Heart right ventricle (tissue), 16 donors: Measurements from ENCODE around the gene KANK2. TPM values are rescaled to one million over a fixed set of nuclear protein-coding genes. Genes with fewer than 3 reads are reported as not detected.

ENCODE experiments used
- ATAC-seq, 8 donors: fragments of 200-7000 bp; cut with Tn5 transposase; one replicate each; pipeline ENCODE4 v1.9.1; 2020; ENCODE audit warnings: mild to moderate bottlenecking in 8 of 8, moderate library complexity in 8 of 8, moderate number of reproducible peaks in 1 of 8
- DNase-seq, 2 donors: peaks; one replicate each; pipeline ENCODE4 v3.0.0-alpha.2; 2020
- H3K27ac ChIP-seq, 10 donors: fragments of 200-600 bp; sonication (generic) in 2 of 10; one replicate each; pipeline versions ENCODE4 v1.5.0 to v1.8.0; 2020 to 2022; ENCODE audit warnings: mild to moderate bottlenecking in 3 of 10
- H3K27me3 ChIP-seq, 7 donors: fragments of 200-600 bp; one replicate each; pipeline ENCODE4 v1.8.0; 2021 to 2022; ENCODE audit warnings: mild to moderate bottlenecking in 2 of 7
- H3K36me3 ChIP-seq, 9 donors: fragments of 200-600 bp; sonication (generic) in 1 of 9; one replicate each; pipeline versions ENCODE4 v1.5.0 to v1.8.0; 2020 to 2022; ENCODE audit warnings: mild to moderate bottlenecking in 2 of 9
- H3K4me1 ChIP-seq, 9 donors: fragments of 200-600 bp; sonication (generic) in 1 of 9; one replicate each; pipeline versions ENCODE4 v1.5.0 to v1.8.0; 2020 to 2022; ENCODE audit warnings: mild to moderate bottlenecking in 4 of 9
- H3K4me3 ChIP-seq, 10 donors: fragments of 200-600 bp; sonication (generic) in 2 of 10; one replicate each; pipeline versions ENCODE4 v1.5.0 to v1.8.0; 2020 to 2022; ENCODE audit warnings: mild to moderate bottlenecking in 7 of 10, moderate library complexity in 2 of 10
- H3K9me3 ChIP-seq, 11 donors: fragments of 200-600 bp in 10 of 11; sonication (generic) in 2 of 11; one replicate each; pipeline versions ENCODE4 v1.5.0 to v1.8.0; 2013 to 2022; ENCODE audit warnings: mild to moderate bottlenecking in 2 of 11, control low read depth in 1 of 11, moderate library complexity in 1 of 11
- CTCF ChIP-seq, 9 donors: fragments of 200-600 bp; sonication (generic) in 2 of 9; IDR thresholded peaks; one replicate each; pipeline versions ENCODE4 v1.5.0 to v1.8.0; 2021 to 2022; ENCODE audit warnings: antibody characterized with exemption in 9 of 9, mild to moderate bottlenecking in 5 of 9, moderate library complexity in 1 of 9
- WGBS, 2 donors: extraction: QIAGEN DNeasy Blood & Tissue Kit; methylation state at CpG; one replicate each; pipeline ENCODE4 v1.1.7; 2013; ENCODE audit warnings: inconsistent platforms in 1 of 2; 5-methylcytosine and 5-hydroxymethylcytosine counted together
- intact Hi-C, 10 donors: fragments of 100-400 bp; cut with DNase I; formaldehyde crosslinking; loops; one replicate each; pipeline versions ENCODE4 v1.11.1 to v1.14.2; 2022
- polyA plus RNA-seq, 2 donors: library from polyadenylated mRNA; stranded (reverse); fragments of 200-250 nt; gene quantifications; one replicate each; pipeline ENCODE4 v1.2.3, GENCODE V29; 2013
- total RNA-seq, 10 donors: library from RNA; stranded (reverse); fragmentation: NEBNext Ultra II Directional in 3 of 10; extraction: Animal tissue kit (Norgen Biotek cat#: 25700) in 3 of 10; gene quantifications; one replicate each; pipeline versions ENCODE4 v1.2.1 to v1.2.4, GENCODE V29; 2021 to 2023
- donor health status: Arrhythmogenic right ventricular cardiomyopathy.
- donor health status: ischemic (EF 13 %, LVEDD 7.1; RV severe dilation, severe dysfunction).
- donor health status: healthy with polysubstance abuse.
- donor health status: DM: no; HTN: yes; CAD: no.
- donor health status: DM: no; HTN: no; CAD: no.
- donor health status: ischemic (EF 25% LVEDD 6.9; RV normal size, moderate dysfunction).
- donor health status: ischemic (EF 25% LVEDD 5.7; RV mildly dilated, moderate dysfunction).
- donor health status: healthy.
- donor health status: DM: yes; HTN: yes; CAD: no.
- donor health status: Ischemic cardiomyopathy.
- donor health status: ischemic (EF 35%, LVEDD 5.7; RV mildly dilated, moderate dysfunction).
- donor health status: nonischemic (EF 11% LVEDD 7.7; RV severe dilation, severe dysfunction).
- donor health status: DM: yes; HTN: yes; CAD: no.
- donor health status: PGD.
- donor health status: ischemic (EF 29% LVEDD 5.4; RV normal size, mild dysfunction).
- donor health status: nonischemic (EF 23%, LVEDD 6.1; RV moderate dilation, normal function).

KANK2 gene
- total and polyA plus RNA-seq, 12 donors, result 165 to 355 (median 298) TPM

DNA sequence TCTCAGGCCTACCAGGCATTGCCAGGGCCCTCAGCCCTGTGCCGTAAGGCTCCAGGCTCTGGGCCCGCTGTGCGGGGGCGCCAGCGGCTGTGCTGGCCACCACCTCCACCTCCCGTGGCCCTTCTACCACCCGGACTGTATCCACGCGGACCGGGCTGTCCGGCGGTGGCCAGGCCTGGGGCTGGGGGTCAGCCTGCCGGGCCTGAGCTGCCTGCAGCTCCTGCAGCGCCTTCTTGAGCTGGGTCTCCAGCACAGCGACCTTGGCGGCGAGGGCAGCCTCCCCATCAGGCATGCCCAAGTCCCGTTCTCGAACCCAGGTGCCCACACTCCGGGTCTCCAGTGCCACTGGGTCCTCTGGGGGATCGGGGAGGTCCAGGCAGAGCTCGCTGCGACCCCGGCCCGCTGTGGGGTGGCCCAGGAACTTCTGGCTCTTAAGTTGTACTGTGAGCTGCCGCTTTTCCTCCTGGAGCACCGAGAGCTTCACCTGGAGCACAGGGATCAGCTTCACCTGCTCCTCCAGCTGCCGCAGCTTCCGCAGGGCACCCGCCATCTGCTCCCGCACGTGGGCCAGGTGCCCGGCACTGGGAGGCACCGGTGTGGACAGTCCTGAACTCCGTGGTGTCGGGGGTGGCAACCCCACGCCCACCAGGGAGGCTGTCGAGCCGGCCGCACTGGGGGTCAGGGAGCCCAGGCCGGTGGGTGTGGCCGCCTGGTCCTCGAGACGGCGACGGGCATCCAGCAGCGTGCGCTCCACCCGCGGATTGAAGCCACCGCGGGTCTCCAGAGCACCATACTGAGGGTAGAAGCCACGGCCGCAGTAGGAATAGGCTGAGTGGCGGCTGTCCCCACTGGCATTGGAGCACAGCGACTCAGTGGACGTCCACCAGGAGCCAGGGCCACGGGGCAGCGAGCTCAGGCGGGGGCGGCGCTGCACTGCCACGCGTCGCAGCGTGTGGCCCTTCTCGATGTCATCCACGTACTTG, 4.1 kb downstream of the KANK2 start:
- intact Hi-C loops, result loop anchor here in 1 of 10 donors (5.0 kb wide), 1 partner anchor 36 kb away; the partner anchor contains the start of gene SPC24
- Histone ChIP-seq H3K9me3 (no peaks in the 10 kb centered on the region), H3K27ac (peak overlapping the region in 9 of 10 donors; percentile 48 to 98 (median 91)), H3K27me3 (peaks cover 0 to 7% (median 0%) of the 10 kb centered on the region in 7 donors), H3K36me3 (peaks cover 7 to 71% (median 35%) of the 10 kb centered on the region in 9 donors), H3K4me3 (peak overlapping the region in 2 of 10 donors; percentile 1 to 57), H3K4me1 (peaks cover 31 to 92% (median 88%) of the 10 kb centered on the region in 9 donors)
- TF ChIP-seq CTCF (IDR thresholded peaks at IDR 0.05), result no peak
- DNase-seq (no peak), ATAC-seq (no peak)
- WGBS, 2 donors, result 90 to 91% methylated on average over 68 of the region's 68 CpGs

DNA sequence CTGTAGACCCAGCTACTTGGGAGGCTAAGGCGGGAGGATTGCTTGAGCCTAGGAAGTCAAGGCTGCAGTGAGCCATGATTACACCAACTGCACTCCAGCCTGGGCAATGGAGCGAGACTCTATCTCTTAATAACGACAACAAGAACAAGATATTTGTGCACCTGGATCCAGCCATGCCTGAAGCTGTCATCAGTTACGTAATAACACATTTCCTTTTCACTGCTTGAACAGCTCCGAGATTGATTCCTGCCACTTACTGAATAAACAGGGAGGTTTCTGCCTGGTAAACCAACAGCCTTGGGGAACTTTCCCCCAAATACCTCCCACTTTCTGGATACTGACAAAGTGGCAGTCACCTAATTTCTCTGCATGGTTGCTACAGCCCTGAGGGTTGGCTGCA, 5.4 kb downstream of the KANK2 start:
- H3K4me1 ChIP-seq, result peaks cover 31 to 98% (median 91%) of the 10 kb centered on the region in 9 donors
- 64 to 72% methylated on average over 5 of the region's 5 CpGs for WGBS, 2 donors
- no peak for DNase-seq
- no peak for TF ChIP-seq CTCF (IDR thresholded peaks at IDR 0.05)
- H3K36me3 ChIP-seq, result peaks cover 7 to 84% (median 40%) of the 10 kb centered on the region in 9 donors
- H3K27me3 ChIP-seq, result peaks cover 0 to 7% (median 0%) of the 10 kb centered on the region in 7 donors
- peak overlapping the region in 9 of 10 donors; percentile 28 to 97 (median 75) for H3K27ac ChIP-seq
- no peak for ATAC-seq
- intact Hi-C loops, result loop anchor here in 3 of 10 donors (2.0 to 5.0 kb wide), 3 partner anchors 27 to 49 kb away; partner anchors contain the start of gene SPC24 (in 1 of the 3)
- peak overlapping the region in 4 of 10 donors; percentile 3 to 7 (median 6) for H3K4me3 ChIP-seq
- H3K9me3 ChIP-seq, result no peaks in the 10 kb centered on the region

DNA sequence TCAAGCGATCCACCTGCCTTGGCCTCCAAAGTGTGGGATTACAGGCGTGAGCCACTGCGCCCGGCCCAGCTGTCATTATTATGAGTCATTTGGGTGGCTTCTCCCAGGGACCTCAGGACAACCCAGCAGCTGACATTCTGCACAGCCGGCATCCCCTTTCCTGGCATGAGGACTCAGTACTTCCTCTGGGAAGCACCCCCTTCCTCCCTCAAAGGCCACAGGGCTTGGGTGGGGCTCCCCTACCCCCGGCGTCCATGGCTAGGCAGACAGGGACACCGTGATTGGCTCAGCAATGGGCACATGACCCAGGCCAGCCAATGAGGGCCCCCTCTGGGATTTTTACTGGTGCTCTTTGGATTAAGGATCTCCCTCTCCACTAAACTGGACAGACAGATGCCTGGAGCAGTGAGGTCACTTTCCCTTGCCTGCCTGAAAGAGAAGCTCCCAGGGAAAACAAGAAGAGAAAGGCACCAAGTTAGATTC, 6.0 kb downstream of the KANK2 start:
- ATAC-seq (peak; percentile 66 to 91 (median 76)), DNase-seq (peak; percentile 72 to 85)
- H3K4me1 ChIP-seq, result peaks cover 31 to 93% (median 85%) of the 10 kb centered on the region in 9 donors
- no peaks in the 10 kb centered on the region for H3K9me3 ChIP-seq
- peak overlapping the region in 2 of 10 donors; percentile 3 to 7 for H3K4me3 ChIP-seq
- peaks cover 0 to under 1% (median 0%) of the 10 kb centered on the region in 7 donors for H3K27me3 ChIP-seq
- TF ChIP-seq CTCF (IDR thresholded peaks at IDR 0.05), result no peak
- H3K27ac ChIP-seq, result peak overlapping the region; percentile 9 to 97 (median 74)
- 32 to 35% methylated on average over 8 of the region's 8 CpGs for WGBS, 2 donors
- peaks cover 7 to 90% (median 46%) of the 10 kb centered on the region in 9 donors for H3K36me3 ChIP-seq
- intact Hi-C loops, result loop anchor here in 3 of 10 donors (2.0 to 5.0 kb wide), 3 partner anchors 27 to 49 kb away; partner anchors contain the start of gene SPC24 (in 1 of the 3)

GRCh38 chr19:11190501-11190900, 6.8 kb downstream of the KANK2 start:
- 75 to 78% methylated on average over 8 of the region's 8 CpGs for WGBS, 2 donors
- ATAC-seq (no peak), DNase-seq (no peak)
- peaks cover 31 to 89% (median 77%) of the 10 kb centered on the region in 9 donors for H3K4me1 ChIP-seq
- H3K4me3 ChIP-seq, result peak overlapping the region in 1 of 10 donors; percentile 1
- peaks cover 7 to 99% (median 53%) of the 10 kb centered on the region in 9 donors for H3K36me3 ChIP-seq
- TF ChIP-seq CTCF (IDR thresholded peaks at IDR 0.05), result no peak
- no peaks in the 10 kb centered on the region for H3K27me3 ChIP-seq
- intact Hi-C loops, result loop anchor here in 3 of 10 donors (2.0 to 5.0 kb wide), 3 partner anchors 26 to 48 kb away; partner anchors contain the start of gene SPC24 (in 1 of the 3)
- no peaks in the 10 kb centered on the region for H3K9me3 ChIP-seq
- H3K27ac ChIP-seq, result peak overlapping the region; percentile 53 to 97 (median 74)
